NCI-H187 treated with DMSO at 0.1 percent for 48 hours (cell line): Measurements from ENCODE around the gene TNPO1.
A peak's percentile ranks its signal among the peaks of the same experiment; 100 is the strongest.
"Not testable (repeated sequence)": the region's sequence is repeated elsewhere in the genome, so short reads cannot be mapped to it uniquely, and the experiment has no call there.

ENCODE experiments used
- DNase-seq: peaks from one replicate; lab custom pipeline; 2025; lab: John Stamatoyannopoulos, UW

TNPO1 gene

DNA sequence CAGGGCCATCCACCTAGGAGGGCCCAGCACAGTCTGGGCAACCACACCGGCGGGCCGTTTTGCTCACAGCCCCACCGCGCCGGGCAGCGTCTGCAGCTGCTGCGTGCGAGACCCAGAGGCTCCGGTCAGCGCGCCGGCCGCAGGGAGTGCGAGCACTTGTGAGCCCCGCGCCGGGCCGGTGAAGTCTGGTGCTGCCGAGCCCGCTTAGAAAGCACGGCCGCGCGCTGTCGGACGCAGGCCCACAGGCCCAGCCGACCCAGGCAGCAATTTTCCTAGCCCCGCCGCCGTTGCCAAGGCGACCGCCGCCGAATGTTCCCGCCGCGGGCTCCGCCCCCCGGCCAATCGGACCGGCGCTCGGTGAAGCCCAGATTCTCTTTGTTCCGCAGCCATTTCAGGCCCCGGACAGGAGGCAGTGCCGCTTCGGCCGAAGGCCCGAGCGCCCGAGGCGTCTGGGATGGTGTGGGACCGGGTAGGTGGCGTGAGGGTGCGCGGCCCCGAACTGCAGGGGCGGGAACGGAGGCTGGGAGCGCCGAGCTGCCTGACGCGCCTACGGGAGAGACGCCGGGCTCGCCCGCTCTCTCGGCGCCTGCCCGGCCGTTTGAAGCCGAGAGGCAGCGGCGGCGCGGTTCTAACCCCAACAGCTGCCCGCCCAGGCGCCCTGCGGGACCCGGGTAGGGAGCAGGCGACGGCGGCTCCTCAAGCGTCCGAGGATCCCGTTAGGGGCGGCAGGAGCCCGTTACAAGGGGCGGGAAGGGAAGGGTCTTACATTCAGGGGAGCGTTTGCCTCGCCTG is at the start of gene TNPO1:
Gene TNPO1, plus strand, starts transcription at position 378 of the 792 bp plus-strand sequence. Its CDS starts 77 bp downstream, at position 455.
- peak; percentile 50 for DNase-seq

DNA sequence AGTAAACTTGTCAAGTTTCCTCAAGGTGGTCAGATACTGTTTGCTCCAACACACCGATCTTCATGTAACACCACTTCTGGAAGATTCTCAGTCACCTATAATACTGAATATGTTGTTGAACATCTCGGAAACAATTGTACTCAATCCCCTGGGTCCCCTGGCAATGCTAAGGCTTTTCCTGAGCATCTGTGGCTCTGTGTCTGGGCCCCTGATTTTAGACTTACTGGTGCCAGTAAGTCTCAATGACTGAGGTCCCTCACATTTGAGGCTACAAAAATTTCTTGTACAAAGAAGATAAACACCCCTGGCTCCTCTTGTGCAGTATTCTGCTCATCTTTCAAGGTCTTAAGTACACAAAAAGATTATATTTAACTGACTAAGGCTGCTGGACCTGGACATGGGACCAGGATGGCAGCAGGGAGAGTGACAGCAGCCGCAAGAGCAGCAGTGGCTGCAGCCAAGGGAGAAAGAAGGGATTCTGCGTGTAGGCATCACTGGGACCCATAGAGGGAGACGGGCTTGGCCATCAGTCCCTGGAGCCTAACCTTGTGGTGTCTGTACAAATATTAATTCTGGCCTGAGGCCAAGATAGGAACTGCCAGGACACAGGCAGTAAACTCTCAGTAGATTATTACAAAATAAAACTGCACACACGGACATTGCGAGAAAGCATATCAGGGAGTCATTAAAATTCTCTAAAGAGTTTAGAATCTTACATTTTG is 49.0 kb upstream of the TNPO1 start:
- DNase-seq = no peak

DNA sequence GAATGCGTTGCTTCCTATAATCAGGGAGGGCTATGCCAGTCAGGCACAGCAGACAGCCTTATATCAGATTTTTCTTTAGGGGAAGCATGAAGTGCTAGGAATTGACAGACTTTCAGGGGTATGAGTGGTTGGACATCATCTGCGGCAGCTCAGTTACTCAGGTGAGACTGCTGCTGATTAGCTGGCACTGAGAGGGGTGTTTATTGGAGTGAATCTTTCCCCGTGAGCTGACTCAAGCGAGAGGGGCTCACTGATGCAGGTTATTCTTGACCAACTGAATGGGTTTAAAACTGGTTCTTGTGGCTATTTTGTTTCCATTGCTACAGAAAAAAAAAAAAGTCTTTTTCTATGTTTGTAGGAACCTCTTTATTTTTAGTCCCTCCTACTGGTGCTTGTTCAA is 46.2 kb upstream of the TNPO1 start:
- no peak for DNase-seq

DNA sequence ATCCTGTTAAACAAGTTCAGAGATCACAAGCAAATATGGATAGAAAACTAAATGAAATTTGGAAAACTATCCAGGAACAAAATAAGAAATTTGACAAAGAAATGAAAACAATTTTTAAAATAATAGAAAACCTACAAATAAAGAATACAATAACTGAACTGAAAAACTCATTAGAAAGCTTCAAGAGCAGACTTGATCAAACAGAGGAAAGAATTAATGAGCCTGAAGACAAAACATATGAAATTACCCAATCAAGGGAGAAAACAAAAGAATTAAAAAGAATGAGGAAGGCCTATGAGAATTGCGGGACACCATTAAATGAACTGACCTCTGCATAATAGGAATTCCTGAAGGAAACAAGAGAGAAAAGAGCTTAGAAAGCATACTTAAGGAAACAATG is 39.8 kb upstream of the TNPO1 start:
- no peak for DNase-seq

DNA sequence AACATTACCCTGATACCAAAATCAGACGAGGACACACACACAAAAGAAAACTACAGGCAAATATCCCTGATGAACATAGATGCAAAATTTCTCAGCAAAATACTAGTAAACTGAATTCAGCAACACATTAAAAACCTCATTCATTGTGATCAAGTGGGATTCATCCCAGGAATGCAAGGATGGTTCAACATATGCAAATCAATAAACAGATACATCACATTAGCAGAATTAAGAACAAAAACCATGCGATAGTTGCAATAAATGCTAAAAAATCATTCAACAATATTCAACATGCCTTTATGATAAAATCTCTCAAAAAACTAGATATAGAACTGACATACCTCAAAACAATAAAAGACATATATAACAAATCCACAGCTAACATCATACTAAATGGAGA is 36.9 kb upstream of the TNPO1 start:
- DNase-seq = no peak

DNA sequence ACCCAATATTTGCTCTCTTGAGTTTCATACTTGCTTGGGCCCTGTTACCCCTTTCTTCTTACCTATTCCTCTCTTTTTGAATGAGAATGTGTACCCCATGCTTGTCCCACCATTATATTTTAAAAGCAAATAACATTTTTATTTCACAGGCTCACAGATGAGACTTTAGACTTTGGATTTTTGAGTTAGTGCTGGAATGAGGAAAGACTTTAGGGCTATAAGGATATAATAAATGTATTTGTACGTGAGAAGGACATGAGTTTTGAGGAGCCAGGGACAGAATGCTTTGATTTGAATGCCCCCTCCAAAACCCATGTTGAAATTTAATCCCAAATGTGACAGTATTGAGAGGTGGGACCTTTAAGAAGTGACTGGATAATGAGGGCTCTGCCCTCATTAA is 33.1 kb upstream of the TNPO1 start:
- no peak for DNase-seq

DNA sequence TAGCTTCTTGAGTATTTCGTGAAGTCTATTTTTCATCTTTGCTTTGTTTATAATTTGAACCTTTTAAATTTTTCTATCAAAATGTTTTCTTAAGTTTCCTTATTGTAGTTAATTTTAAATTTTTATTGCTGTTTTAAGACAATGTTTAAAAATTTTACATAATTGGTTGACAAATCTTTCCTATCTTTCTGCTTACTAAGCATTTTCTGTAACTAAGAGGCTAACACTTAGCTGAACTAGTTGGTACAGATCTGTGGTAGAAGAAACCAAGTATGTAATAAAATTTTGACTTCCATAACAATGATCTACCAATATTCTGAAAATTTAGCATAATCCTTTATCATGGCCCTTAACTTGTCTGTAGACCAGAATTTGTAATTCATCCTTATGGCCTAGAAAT is 32.3 kb upstream of the TNPO1 start:
- DNase-seq = no peak

DNA sequence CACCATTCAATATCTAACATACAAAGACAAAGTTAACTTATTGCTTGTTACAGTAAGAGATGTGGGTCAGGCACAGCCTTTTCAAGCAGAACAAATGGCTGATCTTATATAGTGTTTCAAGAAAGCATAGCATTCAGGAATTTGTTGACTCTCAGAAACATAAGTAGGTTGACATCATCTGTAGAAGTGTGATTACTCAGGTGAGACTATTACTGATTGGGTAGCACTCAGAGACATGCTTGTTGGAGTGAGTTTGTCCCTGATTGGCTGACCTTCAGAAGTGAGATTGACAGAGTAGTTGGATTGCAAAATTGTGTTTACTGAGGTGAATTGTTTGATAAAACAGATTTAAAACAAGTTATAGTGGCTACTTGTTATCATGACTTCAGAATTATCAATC is 30.7 kb upstream of the TNPO1 start:
- no peak for DNase-seq

DNA sequence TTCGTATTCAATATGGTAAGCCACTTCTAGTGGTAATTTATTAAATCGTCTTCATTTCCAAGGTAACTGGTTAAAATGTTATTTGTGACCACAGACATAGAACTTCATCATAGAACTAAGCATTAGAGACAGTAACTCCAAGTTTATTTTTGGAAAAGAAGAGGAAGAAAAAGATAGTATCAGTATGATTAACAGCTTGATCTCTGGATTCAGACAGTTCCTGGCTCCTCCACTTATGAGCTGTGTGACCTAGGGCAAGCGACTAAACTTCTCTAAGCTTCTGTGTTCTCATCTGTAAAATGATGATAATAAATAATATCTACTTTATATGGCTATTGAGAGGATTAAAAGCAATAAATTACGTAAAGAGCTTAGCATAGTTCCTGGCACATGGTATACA is 29.8 kb upstream of the TNPO1 start:
- DNase-seq = no peak

DNA sequence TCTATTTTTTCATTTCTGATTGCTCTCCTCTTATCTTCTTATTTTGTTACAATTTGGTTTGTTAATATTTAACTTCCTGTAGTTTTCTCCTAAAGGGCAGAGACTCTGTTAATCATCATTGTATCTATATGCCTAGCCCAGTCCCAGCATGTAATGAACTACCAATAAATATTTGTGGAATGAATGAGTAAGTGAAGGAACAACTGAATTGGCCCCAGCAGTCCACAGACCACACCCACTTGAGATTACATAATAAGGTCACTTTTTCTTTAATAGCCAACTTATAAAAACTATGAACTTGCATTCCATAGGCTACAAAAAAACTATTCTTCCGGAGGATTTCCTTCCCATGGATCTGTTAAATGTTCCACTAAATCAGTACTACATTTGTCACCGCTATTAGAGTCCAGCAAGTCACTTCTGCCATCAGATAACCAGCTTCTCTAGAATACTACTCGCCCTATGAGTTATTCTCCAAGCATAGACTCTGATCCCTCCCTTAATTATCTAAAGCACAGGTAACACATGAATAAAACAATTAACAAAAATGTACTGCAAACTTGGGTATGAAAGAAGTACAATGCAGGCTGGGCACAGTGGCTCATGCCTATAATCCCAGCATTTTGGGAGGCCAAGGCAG is 27.5 kb upstream of the TNPO1 start:
- no peak for DNase-seq

DNA sequence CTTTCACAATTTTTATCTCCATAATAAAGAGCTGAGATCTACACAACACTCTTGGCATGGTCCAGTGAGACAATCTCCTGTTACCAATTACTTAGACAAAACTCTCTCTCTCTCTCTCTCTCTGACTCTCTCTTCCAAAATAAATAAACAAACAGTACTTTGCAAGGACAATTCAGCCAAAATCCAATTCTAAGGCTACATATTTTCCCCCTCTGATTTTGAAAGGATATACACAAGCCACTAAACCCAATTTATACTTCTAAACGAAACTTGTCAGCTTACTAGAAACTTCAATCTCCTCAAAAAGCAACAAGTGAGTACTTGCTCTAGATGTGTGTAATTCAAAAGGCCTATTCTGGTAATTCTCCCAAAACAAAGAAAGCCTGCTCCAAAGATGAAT is 26.3 kb upstream of the TNPO1 start:
- no peak for DNase-seq

DNA sequence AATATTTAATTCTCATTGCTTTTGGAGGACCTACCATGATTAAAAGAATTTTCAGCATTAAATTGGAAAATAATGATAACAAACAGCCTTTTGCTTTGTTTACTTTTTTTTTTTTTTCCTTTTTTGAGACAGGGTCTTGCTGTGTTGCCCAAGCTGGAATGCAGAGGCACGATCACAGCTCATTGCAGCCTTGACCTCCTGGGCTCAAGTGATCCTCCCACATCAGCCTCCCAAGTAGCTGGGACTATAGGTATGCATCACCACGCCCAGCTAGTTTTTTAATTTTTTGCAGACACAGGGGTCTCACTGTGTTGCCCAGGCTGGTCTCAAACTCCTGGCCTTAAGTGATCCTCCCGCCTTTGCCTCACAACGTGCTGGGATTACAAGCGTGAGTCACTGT is 23.8 kb upstream of the TNPO1 start:
- not testable (repeated sequence) for DNase-seq

DNA sequence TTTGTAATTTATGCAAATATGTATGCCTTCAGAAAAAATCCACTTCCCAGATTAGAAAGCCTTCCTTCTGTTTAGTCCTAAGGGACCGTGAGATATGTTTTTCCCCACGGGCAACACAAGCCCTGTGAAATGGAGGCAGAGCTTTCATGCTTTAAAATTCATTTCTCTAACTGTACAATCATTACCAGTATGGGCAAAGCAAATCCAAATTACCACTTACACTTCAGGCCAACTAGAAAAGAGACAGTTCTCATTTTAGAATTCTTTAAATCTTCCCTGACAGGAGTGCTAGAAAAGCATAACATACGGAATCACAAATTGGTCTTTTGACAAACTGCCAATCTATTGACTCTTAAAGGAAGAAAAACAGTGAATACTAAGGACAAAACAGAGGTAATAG is 20.5 kb upstream of the TNPO1 start:
- no peak for DNase-seq

DNA sequence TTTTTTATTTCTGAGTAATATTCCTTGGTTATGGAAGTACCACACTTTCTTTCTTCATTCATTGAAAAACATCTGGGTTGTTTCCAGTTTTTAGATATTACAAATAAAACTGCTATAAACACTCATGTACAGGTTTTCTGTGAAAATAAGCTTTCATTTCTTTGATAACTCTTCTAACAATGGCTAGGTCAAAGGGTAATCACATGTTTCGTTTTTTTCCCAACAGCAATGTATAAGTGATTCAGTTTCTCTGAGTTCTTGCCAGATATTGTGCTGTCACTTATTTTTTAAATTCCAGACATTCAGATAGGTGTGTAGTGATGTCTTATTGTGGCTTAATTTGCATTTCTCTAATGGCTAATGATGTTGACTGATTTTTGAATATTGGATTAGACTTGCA is 16.7 kb upstream of the TNPO1 start:
- no peak for DNase-seq

DNA sequence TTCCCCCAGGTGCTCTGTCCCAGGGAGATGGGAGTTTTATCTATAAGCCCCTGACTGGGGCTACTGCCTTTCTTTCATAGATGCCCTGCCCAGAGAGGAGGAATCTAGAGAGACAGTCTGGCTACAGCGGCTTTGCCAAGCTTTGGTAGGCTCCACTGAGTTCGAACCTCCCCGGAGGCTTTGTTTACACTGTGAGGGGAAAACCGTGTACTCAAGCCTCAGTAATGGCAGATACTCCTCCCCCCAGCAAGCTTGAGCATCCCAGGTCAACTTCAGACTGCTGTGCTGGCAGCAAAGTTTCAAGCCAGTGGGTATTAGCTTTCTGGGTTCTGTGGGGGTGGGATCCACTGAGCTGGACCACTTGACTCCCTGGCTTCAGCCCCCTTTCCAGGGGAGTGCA is 7.8 kb upstream of the TNPO1 start:
- DNase-seq = not testable (repeated sequence)

DNA sequence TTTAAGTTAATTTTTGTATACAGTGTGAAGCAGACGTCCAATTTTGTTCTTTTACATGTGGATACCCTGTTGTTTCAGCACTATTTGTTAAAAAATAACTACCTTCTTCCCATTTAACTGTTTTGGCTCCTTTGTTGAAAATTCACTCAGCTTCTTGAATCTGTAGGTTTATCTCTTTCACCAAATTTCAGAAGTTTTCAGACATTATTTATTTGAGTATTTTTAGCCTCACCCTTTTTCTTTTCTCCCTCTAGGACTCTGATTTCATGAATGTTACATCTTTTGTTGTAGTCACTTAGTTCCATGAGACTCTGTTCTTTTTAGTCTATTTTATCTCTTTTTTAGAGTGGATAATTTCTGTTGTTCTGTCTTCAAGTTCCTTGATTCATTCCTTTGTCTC is 4.6 kb upstream of the TNPO1 start:
- DNase-seq = no peak

DNA sequence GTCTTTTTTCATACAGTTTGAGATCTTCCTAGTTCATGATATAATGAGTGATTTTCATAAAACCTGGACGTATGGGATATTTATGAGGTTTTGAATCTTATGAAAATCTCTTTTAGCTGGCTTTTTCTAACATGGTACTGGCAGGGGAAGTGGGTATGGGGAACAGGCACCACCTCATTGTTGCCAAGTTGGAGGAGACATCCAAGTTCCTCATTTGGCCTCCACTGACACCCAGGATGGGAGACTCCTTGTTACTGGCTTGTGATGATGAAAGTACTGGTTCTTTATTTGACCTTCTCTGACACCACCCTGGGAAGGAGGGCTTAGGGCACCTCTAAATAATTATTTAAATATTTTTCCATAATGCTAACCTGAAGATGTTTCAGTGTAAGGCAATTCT is 4.0 kb upstream of the TNPO1 start:
- DNase-seq = no peak

DNA sequence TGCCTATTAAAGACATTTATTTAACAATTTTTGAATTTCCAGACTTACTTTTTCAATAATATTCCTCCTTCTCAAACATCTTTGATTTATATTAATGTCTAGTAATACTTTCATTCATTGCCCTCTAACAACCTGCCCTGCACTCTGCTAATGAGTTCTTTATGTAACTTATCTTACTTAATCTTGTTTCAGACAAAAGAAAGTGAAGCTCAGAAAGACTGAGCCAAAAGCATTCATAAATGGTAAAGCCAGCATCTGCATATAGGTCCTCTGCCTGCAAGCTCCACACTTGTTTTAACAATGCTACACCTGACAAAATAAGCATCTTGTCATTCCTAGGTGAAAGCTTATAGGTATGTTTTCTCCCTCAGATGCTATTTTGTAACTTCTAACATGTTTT is 2.4 kb upstream of the TNPO1 start:
- no peak for DNase-seq

DNA sequence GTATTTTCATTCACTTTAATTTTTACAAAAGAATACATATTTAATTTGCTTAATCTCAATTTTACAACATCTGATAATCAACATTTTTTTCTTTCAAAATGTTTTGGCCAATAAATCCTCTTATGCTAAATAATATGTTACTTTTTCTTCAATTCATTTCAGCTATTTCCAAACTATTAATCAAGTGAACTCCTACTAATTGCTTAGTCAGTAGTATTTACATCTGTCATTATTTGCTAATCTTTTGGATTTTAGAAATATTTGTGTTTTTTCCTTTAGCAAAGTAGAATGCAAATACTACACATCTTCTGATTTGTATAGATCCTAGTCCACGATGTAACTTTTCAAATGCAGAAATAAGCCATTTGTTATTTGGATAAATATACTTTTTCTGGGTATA is 1.6 kb upstream of the TNPO1 start:
- DNase-seq = no peak

DNA sequence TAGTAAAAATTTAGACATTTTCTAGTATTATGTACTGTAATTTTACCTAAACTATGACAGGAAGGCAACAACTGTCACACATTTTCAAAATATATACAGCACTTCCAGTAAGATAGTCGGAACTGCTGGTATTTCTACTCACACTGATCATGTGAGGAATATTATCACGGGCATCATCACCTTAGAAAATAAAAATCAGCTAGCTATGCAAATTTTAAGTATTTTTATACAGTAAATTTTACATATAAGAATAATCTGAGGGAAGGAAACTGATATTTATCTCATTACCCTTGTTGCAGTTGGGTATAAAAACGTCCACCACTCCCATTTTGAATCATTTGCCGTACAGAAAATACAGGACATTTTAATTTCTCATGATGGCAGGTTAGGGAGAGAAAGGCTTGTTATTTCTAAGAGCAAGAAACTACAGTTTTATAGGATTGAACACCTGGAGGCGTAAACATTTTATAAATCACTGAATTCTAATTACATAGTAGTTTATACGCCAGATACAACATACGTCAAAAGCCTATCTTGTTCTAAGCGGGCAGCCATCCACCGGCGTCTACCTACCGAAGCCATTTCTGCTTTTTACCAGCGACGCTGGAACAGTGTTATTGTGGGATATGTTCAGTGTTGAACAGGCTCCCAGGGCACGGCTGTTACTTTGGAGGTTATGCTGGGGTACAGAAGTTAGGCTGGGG is 729 bp upstream of the TNPO1 start:
- DNase-seq = no peak

DNA sequence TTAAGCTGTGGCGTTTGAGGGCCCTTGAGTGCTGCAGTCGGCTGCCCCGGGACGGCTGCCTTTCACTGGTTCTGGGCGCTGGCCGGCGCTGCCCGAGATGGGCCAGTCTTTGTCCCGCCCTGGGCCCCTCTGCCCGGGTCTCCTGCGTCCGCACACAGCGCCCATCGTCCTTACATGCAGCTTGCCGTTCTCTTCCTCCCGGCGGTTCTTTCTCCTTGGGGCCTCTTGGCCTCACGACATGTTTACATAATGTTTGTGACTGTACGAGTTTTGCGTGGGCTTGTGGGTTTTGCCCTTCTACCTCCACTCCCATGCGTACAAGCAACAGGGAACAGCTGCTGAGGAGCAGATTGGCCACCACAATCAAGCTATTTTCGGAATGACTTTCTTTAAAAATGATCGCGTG is 618 bp downstream of the TNPO1 start:
- DNase-seq = no peak

DNA sequence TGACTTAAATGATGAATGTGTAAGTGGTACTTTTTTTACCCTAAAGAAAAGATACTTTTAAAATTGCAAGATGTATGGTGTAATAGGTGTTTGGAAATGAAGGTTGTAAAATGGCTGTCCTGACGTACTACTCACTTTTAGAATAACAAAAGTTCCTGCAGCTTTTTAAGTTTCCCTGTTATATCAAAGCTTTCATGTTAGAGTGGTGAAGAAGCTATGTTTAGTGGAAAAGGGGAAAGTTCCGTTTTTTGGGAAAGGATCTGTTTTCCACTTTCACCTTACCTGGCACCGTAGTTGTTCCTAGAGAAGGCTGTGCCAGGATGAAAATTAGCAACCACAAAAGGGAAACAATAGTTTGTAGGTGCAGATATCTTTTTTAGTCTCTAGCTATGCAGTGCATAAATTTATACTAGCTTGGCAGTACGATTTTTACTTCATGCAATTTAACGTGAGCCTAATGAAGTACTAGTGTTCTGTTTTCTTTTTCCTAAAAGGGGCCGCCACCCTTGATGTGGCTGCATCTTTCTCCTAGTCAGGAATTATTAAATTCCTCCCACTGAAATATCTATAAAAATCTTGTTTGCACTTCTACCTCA is 1.3 kb downstream of the TNPO1 start:
- no peak for DNase-seq
